ENCODE results near the gene ATP8A2. TPM values are rescaled to one million over a fixed set of nuclear protein-coding genes. Genes with fewer than 3 reads are reported as not detected.
"Not testable (repeated sequence)": the region's sequence is repeated elsewhere in the genome, so short reads cannot be mapped to it uniquely, and the experiment has no call there.

ATP8A2 gene
- total RNA-seq, 2 donors from 2014 or later, result 0.10 to 0.64 TPM

GRCh38 chr13:25354377-25354776 is 17.4 kb upstream of the ATP8A2 start:
- no peak overlapping the region for H3K4me3 ChIP-seq
- TF ChIP-seq CTCF (IDR thresholded peaks at IDR 0.05), result no peak
- no peak for DNase-seq
- intact Hi-C loops (cut with DNase I), result no loop called here
- H3K9me3 ChIP-seq, result no peaks in the 10 kb centered on the region
- H3K4me1 ChIP-seq, result no peaks in the 10 kb centered on the region
- H3K9ac ChIP-seq (ENCODE audit: low read depth in 2 of 2, low read length in 2 of 2), result no peak overlapping the region
- no peaks in the 10 kb centered on the region for H3K36me3 ChIP-seq
- no peak overlapping the region for H3K27ac ChIP-seq
- no peaks in the 10 kb centered on the region for H3K27me3 ChIP-seq

GRCh38 chr13:25360443-25360842 is 11.3 kb upstream of the ATP8A2 start:
- H3K27me3 ChIP-seq; H3K36me3 ChIP-seq; H3K4me3 ChIP-seq; H3K9me3 ChIP-seq; intact Hi-C loops (cut with DNase I); H3K4me1 ChIP-seq; DNase-seq; H3K9ac ChIP-seq (ENCODE audit: low read depth in 2 of 2, low read length in 2 of 2); H3K27ac ChIP-seq: not testable (repeated sequence)

- no peak for DNase-seq
- Histone ChIP-seq H3K27ac (no peak overlapping the region), H3K4me1 (no peaks in the 10 kb centered on the region), H3K36me3 (no peaks in the 10 kb centered on the region), H3K27me3 (no peaks in the 10 kb centered on the region), H3K9me3 (no peaks in the 10 kb centered on the region), H3K4me3 (no peak overlapping the region), H3K9ac (ENCODE audit: low read depth in 2 of 2, low read length in 2 of 2) (no peak overlapping the region)
- no peak for TF ChIP-seq CTCF (IDR thresholded peaks at IDR 0.05)
- intact Hi-C loops (cut with DNase I), result no loop called here
Measured at GRCh38 chr13:25365720-25366235, 6.0 kb upstream of the ATP8A2 start.

- H3K9ac ChIP-seq (ENCODE audit: low read depth in 2 of 2, low read length in 2 of 2), result no peak overlapping the region
- DNase-seq, result no peak
- H3K27me3 ChIP-seq, result peaks cover 34% of the 10 kb centered on the region
- H3K9me3 ChIP-seq, result no peaks in the 10 kb centered on the region
- no peaks in the 10 kb centered on the region for H3K36me3 ChIP-seq
- H3K27ac ChIP-seq, result no peak overlapping the region
- intact Hi-C loops (cut with DNase I), result loop anchor here (10.0 kb wide), 1 partner anchor 287 kb away; no protein-coding TSS in a partner anchor
- no peak overlapping the region for H3K4me3 ChIP-seq
- TF ChIP-seq CTCF (IDR thresholded peaks at IDR 0.05), result no peak
- H3K4me1 ChIP-seq, result no peaks in the 10 kb centered on the region
Measured at GRCh38 chr13:25371158-25371874, 458 bp upstream of the ATP8A2 start.

- intact Hi-C loops (cut with DNase I), result loop anchor here (10.0 kb wide), 1 partner anchor 288 kb away; no protein-coding TSS in a partner anchor
- no peaks in the 10 kb centered on the region for H3K36me3 ChIP-seq
- peaks cover 34% of the 10 kb centered on the region for H3K27me3 ChIP-seq
- TF ChIP-seq CTCF (IDR thresholded peaks at IDR 0.05), result no peak
- DNase-seq, result no peak
- H3K4me1 ChIP-seq, result no peaks in the 10 kb centered on the region
- no peaks in the 10 kb centered on the region for H3K9me3 ChIP-seq
- H3K27ac ChIP-seq, result no peak overlapping the region
- no peak overlapping the region for H3K9ac ChIP-seq (ENCODE audit: low read depth in 2 of 2, low read length in 2 of 2)
- H3K4me3 ChIP-seq, result peak overlapping the region; percentile 15
Measured at GRCh38 chr13:25372284-25373081, 709 bp downstream of the ATP8A2 start.
